Tibial artery (tissue), 4 donors: Measurements from ENCODE around the gene SLC6A9.

Source experiments
- DNase-seq, 2 donors: peaks; one replicate each; pipeline ENCODE4 v3.0.0-alpha.2; 2019
- H3K27ac ChIP-seq, 2 donors: fragments of 200-600 bp; sonication (generic) in 1 of 2; 1 replicate in 1 of 2; 2 replicates in 1 of 2; pipeline ENCODE4 v1.5.1; 2018 to 2019; ENCODE audit warnings: mild to moderate bottlenecking in 1 of 2
- H3K27me3 ChIP-seq, 2 donors: fragments of 200-600 bp; sonication (generic) in 1 of 2; one replicate each; pipeline versions ENCODE4 v1.5.1 to v1.6.0; 2016 to 2019
- H3K36me3 ChIP-seq, 3 donors: fragments of 200-600 bp; sonication (generic) in 2 of 3; one replicate each; pipeline ENCODE4 v1.5.1; 2016 to 2019; ENCODE audit warnings: mild to moderate bottlenecking in 2 of 3
- H3K4me1 ChIP-seq, 4 donors: fragments of 200-600 bp; sonication (generic) in 2 of 4; 1 replicate in 3 of 4; 2 replicates in 1 of 4; pipeline ENCODE4 v1.5.1; 2016 to 2019
- H3K4me3 ChIP-seq, 2 donors: fragments of 200-600 bp; sonication (generic) in 1 of 2; 1 replicate in 1 of 2; 2 replicates in 1 of 2; pipeline ENCODE4 v1.5.1; 2018 to 2019; ENCODE audit warnings: mild to moderate bottlenecking in 2 of 2
- H3K9me3 ChIP-seq, 3 donors: fragments of 200-600 bp; sonication (generic) in 1 of 3; one replicate each; pipeline ENCODE4 v1.5.1; 2016 to 2019
- intact Hi-C: fragments of 100-400 bp; cut with DNase I; formaldehyde crosslinking; loops from one replicate; pipeline ENCODE4 v1.15.0; 2023; ENCODE audit warnings: low total_unique reads
- TF ChIP-seq, protein P1 (sequence below), 2 experiments: fragments of 200-600 bp in 1 of 2; fragments of 450-650 bp in 1 of 2; IDR thresholded peaks; one replicate each; pipeline ENCODE4 v1.5.1; 2017 to 2019; ENCODE audit warnings: antibody characterized with exemption in 2 of 2, mild to moderate bottlenecking in 1 of 2, moderate library complexity in 1 of 2

Gene SLC6A9

DNA sequence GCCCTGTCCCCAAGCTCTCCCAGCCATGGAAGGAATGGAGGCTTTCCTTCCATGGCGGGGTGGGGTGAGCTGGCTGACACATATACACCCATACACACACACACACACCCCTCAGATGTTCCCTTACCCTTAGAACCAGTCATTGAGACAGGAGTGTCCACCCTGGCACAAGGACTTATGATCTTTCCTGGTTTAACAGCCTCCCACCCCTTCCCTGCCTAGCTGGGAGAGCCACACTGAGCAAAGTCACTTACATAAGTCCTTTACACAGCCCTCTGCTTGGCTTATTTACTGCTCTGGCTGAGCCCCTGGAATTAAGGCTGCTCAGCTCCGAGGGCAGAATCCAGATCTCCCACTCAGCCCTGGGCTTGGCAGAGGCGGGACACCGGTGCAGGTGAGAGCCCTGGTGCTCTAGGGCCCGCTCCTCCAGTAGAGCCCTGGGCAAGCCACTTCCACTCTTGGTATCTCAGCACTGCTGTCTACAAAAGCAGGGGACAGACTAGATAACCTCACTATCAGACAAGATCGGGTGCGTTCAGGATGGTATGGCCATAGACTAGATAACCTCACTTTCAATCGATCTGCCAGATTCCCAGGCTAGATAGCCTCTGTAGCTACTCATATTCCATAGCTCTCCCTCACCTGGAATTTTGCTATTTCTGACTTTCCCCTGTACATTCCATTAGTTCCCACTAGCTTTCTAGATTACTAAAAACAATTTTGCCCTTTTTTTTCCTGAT, 16.7 kb downstream of the SLC6A9 start:
- Histone ChIP-seq H3K4me1 (peaks cover 0 to 32% (median 24%) of the 10 kb centered on the region in 4 donors), H3K27ac (peak overlapping the region; percentile 10 to 32)

DNA sequence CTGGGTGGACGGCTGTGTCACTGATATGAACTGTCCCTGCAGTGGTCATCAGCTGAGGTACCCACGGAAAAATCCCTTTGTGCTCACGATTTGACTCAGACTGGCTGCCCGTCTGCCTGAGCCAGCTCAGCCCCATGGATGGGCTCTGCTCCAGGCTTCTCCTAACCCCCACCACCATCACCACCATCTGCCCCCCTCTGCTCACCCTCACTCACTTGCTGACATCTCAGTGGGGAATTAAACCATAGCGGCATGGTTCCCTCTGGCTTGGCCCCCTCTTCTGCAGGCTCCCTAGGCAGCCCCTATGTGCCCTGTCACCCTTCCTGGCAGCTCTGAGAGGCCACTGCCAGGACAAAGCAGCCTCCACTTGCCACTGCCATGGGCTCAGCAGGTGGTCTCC, 17.3 kb downstream of the SLC6A9 start:
- Histone ChIP-seq H3K4me3 (no peak overlapping the region), H3K27ac (peak overlapping the region; percentile 10 to 32), H3K4me1 (peaks cover 0 to 32% (median 24%) of the 10 kb centered on the region in 4 donors), H3K27me3 (no peaks in the 10 kb centered on the region), H3K36me3 (peaks cover 0 to 9% (median 0%) of the 10 kb centered on the region in 3 donors), H3K9me3 (no peaks in the 10 kb centered on the region)
- no peak for DNase-seq
- TF ChIP-seq, protein P1, sequence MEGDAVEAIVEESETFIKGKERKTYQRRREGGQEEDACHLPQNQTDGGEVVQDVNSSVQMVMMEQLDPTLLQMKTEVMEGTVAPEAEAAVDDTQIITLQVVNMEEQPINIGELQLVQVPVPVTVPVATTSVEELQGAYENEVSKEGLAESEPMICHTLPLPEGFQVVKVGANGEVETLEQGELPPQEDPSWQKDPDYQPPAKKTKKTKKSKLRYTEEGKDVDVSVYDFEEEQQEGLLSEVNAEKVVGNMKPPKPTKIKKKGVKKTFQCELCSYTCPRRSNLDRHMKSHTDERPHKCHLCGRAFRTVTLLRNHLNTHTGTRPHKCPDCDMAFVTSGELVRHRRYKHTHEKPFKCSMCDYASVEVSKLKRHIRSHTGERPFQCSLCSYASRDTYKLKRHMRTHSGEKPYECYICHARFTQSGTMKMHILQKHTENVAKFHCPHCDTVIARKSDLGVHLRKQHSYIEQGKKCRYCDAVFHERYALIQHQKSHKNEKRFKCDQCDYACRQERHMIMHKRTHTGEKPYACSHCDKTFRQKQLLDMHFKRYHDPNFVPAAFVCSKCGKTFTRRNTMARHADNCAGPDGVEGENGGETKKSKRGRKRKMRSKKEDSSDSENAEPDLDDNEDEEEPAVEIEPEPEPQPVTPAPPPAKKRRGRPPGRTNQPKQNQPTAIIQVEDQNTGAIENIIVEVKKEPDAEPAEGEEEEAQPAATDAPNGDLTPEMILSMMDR (IDR thresholded peaks at IDR 0.05) = no peak
- intact Hi-C loops = no loop called here

More for the DNA sequence above, 16.7 kb downstream of the SLC6A9 start:
- Histone ChIP-seq H3K9me3 (no peaks in the 10 kb centered on the region), H3K4me3 (no peak overlapping the region), H3K36me3 (peaks cover 0 to 6% (median 0%) of the 10 kb centered on the region in 3 donors), H3K27me3 (no peaks in the 10 kb centered on the region)
- TF ChIP-seq, protein P1 (IDR thresholded peaks at IDR 0.05) = no peak
- no peak for DNase-seq
- intact Hi-C loops = no loop called here

DNA sequence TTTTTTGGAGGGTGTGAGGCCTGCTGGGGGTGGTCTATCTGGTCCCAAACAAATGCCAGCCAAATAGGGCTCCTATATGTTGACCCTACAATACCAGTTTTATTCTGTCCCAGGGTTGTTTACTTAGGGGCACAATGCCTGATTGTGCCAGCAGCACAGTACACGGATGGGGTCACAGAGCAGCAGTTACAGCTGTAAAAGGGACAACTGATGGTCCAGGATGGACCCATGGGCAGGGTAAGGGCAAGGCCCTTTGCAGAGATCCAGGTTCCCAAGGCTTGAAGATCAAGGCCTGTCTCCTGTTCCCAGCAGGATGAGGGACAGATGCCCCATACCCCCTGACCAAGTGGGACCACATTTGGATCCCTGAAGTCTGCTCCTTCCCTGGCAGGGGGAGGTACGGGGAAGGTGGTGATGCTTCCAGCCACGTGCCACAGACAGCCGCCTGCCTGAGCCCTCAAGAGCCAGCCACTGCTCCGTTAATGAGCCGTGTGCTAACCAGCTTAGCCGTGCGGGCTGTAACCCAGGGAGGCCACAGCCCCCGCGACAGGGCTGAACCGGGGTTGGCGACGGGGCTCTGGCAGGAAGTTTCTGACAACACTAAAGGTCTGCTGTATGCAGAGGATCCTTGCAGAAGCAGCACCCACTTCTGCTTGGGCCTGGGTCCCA, 18.2 kb downstream of the SLC6A9 start:
- no peak for DNase-seq
- Histone ChIP-seq H3K27ac (no peak overlapping the region), H3K27me3 (no peaks in the 10 kb centered on the region), H3K4me1 (peaks cover 0 to 32% (median 24%) of the 10 kb centered on the region in 4 donors), H3K9me3 (no peaks in the 10 kb centered on the region), H3K36me3 (peaks cover 0 to 11% (median 0%) of the 10 kb centered on the region in 3 donors), H3K4me3 (no peak overlapping the region)
- TF ChIP-seq, protein P1 (IDR thresholded peaks at IDR 0.05) = no peak
- intact Hi-C loops = no loop called here

DNA sequence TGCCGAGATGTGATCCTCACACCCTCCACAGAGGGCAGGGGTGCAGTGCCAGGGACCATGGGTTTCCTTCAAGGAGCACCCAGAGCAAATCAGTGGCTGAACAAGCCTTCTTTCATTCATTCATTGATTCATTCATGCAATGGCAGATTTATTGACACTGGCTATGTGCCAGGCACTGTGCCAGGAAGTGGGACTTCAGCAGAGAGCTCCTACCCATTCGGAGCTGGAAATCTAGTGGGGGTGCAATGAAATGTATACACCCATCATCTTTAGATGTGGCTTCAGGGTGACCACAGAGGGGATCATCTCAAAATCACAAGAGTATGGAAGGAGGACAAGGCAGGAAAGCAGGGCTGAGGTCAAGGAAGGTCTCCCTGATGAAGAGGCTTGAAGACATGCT, 18.9 kb downstream of the SLC6A9 start:
- TF ChIP-seq, protein P1 (IDR thresholded peaks at IDR 0.05) = no peak
- peaks cover 0 to 13% (median 0%) of the 10 kb centered on the region in 3 donors for H3K36me3 ChIP-seq
- H3K27ac ChIP-seq = no peak overlapping the region
- no peak for DNase-seq
- no peaks in the 10 kb centered on the region for H3K9me3 ChIP-seq
- intact Hi-C loops = no loop called here
- no peak overlapping the region for H3K4me3 ChIP-seq
- no peaks in the 10 kb centered on the region for H3K27me3 ChIP-seq
- peaks cover 0 to 32% (median 24%) of the 10 kb centered on the region in 4 donors for H3K4me1 ChIP-seq

DNA sequence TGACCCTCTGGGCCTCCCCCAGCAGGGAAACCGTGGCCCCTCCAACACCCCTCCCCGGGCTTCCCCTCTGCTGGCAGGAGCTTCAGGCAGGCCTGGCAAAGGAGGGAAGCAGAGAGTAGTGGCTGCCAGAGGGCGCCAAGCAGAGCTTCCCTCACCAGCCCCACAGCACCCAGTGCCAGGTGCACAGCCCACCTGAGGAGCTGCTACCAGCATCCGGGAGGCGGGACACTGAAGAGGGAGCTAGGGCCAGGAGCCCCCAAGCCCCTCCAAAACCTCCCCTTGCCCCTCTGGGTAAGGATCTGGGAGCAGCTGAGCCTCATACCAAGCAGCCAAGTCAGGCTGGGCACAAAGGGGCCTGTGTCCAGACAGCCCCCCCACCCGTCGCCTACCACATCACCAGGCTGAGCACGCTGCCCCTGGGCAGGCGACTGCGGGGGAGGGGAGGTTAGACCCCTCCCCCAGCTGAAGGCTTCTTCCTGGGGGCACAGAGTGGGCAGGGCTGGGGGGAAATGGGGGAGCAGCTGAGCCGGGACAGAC, 20.3 kb downstream of the SLC6A9 start:
- intact Hi-C loops = no loop called here
- Histone ChIP-seq H3K4me1 (peaks cover 0 to 29% (median 21%) of the 10 kb centered on the region in 4 donors), H3K36me3 (peaks cover 0 to 13% (median 0%) of the 10 kb centered on the region in 3 donors), H3K9me3 (no peaks in the 10 kb centered on the region), H3K4me3 (no peak overlapping the region), H3K27ac (no peak overlapping the region), H3K27me3 (no peaks in the 10 kb centered on the region)
- DNase-seq = no peak
- TF ChIP-seq, protein P1 (IDR thresholded peaks at IDR 0.05) = no peak
